Measurements from ENCODE around the gene CDKN2D. TPM values are rescaled to one million over a fixed set of nuclear protein-coding genes. Genes with fewer than 3 reads are reported as not detected.
"Not testable (repeated sequence)": the region's sequence is repeated elsewhere in the genome, so short reads cannot be mapped to it uniquely, and the experiment has no call there.

CDKN2D gene
- total RNA-seq, 1 donor from 2014 or later = 14.9 TPM

DNA sequence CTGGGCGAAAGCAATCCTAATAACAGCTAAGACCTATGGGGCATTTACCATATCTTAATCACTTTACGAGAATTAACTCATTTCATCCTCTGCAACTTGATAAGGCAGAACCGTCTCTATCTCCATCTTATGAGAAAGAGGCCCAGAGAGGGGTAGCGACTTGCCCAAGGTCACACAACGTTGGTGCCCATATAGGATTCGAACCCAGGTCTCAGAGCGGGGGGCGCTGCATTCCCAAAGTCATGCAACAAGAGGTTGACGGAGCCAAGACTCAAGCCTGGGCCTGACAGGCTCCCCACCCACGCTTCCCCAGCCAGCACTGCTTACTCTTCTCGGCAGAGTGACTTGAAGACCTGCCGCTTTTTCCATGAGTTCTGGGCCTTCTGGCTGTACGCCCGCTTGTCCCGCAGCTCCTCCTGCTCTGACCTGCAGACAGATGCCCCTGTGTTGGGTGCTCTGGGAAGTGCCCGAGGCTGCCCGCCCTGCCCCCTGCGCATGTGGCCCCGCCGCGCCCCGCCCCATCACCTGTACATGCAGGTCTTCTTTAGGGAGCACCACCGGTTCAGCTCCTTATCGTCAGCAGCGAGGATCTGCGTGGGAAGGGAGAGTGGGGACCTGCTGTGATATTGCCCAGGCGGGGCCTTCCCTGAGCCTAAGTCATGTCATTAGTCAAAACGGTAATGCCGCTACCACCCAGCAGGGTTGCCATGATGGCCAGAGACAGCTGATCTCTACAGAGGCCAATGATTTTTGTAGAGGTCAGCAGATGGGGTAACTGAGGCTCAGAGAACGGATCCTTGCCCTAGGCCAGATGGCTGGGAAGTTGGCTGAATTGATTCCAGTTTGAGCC is 13.8 kb downstream of the CDKN2D start:
- intact Hi-C loops (cut with DNase I) = no loop called here
- no peak for DNase-seq (ENCODE audit: low spot score)

DNA sequence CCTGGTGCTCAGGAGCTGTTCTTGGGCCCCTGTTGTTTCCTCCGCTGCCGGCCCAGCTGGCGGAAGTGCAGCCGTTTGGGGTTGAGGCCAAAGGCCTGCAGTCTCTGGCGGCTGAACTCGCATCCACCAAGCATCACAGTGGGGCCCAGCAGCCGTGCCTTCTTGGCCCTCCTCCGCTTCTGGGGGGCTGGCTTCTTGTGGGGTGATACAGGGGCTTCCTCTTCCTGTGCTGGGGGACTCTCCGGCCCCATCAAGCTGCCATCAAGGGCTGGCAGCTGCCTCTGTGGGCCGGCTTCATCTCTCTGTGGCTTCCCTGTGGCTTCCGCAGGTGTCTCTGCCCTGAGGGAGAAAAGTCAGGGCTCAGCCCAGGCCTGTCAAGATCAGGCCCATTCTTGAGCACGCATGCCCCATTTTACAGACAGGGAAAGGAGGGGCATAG is 14.8 kb downstream of the CDKN2D start:
- intact Hi-C loops (cut with DNase I) = no loop called here
- no peak for DNase-seq (ENCODE audit: low spot score)

DNA sequence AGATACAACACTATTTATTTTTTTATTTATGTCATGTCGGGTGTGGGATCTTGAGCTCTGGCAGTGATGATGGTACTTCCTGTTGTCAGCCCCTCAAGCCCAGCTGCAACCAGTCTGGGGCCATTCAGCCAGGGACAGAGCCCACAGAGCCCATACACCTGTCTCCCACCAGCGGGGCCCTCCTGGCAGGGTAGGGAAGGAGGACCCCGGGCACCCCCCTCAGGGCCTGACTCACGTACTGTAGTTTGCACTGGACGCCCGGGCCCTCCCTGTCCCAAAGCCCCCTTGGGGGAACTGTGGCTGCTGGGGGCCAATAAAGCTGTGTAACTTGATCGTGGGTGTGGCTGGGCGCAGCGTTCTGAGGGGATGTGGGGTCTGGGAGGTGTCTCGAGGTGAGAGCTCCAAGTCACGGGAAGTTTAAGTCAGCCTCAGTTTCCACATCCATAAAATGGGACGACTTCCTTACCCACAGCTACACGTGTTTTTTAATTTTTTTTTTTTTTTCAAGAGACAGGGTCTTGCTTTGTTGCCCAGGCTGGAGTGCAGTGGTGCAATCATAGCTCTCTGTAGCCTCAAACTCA is 15.6 kb downstream of the CDKN2D start:
- DNase-seq (ENCODE audit: low spot score) = no peak
- intact Hi-C loops (cut with DNase I) = no loop called here

DNA sequence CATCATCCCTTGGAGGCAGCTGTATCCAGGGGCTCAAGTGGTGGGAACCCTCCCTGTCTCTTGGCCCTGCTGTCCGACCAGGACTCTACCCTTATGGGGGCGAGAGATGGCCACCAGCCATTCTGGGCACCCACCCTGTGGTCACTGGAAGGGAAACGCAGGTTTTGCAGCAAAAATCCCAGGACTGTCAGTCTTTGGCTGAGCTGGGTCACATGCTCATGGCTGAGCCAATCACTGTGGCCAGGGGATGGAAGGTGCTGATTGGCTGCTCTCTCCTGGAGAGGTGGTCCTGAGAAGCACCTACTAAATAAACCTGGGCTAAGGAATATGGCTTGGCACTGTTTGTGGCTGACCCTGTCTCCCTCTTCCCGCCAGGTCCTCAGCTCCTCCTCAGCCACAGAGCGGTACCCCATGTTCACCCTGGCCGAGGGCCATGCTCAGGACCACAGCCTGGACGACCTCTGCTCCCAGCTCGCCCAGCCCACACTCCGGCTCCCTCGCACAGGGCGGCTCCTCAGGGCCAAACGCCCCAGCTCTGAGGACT is 16.2 kb downstream of the CDKN2D start:
- intact Hi-C loops (cut with DNase I) = no loop called here

DNA sequence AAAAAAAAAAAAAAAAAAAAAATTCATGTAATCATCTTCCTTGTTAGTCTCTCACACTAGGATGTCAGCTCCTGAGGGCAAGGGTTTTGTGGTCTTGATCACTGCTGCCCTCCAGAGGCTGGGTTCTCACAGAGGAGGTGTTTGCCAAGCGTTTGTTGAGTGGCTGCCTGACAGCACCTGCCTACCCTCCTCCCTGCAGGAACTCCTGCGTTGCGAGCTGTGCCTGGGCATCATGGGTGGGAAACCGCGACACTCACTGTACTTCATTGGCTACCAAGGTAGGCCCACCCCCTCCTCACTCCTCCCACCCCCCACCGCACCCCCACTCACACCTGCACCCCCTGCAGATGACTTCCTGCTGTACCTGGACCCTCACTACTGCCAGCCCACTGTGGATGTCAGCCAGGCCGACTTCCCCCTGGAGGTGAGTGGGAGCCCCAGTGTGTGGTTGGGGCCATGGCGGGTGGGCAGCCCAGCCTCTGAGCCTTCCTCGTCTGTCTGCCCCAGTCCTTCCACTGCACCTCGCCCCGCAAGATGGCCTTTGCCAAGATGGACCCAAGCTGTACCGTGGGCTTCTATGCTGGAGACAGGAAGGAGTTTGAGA is 17.0 kb downstream of the CDKN2D start:
- intact Hi-C loops (cut with DNase I) = no loop called here

More for the DNA sequence above, 16.2 kb downstream of the CDKN2D start:
- DNase-seq (ENCODE audit: low spot score) = no peak

DNA sequence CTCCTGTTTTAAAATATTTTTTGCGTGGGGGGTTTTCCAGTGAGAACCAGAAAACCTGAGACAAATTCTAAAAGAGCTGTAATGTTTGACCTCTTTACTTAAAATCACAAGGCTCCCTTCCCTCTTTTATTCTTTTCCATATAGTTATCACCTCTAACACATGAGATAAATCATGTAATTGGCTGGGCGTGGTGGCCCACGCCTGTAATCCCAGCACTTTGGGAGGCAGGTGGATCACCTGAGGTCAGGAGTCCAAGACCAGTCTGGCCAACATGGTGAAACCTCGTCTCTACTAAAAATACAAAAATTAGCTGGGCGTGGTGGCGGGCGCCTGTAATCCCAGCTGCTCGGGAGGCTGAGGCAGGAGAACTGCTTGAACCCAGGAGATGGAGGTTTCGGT is 17.8 kb downstream of the CDKN2D start:
- DNase-seq (ENCODE audit: low spot score); intact Hi-C loops (cut with DNase I): not testable (repeated sequence)

More for the DNA sequence above, 17.0 kb downstream of the CDKN2D start:
- DNase-seq (ENCODE audit: low spot score) = no peak

DNA sequence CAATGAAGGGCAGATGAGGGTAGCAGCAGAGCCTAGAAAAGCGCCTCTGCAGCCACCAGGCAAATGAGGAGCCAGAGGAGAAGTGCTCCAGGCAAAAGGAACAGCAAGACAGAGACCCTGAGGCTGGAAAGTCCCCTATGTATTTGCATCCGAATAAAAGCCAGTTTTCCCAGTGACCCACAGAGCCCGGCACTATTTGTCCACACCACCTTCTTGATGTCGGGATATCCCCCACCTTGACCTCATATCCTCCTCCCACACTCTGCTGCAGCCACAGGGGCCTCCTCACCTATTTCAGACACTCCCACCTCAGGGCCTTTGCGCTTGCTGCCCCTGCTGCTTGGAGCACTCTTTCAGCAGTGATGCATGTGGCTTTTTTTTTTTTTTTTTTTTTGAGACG is 18.4 kb downstream of the CDKN2D start:
- intact Hi-C loops (cut with DNase I) = no loop called here
- no peak for DNase-seq (ENCODE audit: low spot score)

DNA sequence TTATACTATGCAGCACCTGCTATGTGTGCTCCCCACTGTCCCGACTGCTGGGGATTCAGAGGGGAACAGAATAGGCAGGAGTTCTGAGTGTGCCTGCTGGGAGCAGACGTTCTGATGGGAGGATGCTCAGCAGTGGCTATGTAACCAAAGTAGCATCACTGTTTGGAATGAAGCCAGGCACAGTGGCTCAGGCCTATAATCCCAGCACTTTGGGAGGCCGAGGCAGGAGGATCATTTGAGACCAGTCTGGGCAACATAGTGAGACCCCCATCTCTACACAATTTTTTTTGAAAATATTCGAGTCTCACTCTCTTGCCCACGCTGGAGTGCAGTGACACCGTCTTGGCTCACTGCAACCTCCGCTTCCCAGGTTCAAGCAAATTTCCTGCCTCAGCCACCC is 19.0 kb downstream of the CDKN2D start:
- intact Hi-C loops (cut with DNase I) = no loop called here
- no peak for DNase-seq (ENCODE audit: low spot score)

DNA sequence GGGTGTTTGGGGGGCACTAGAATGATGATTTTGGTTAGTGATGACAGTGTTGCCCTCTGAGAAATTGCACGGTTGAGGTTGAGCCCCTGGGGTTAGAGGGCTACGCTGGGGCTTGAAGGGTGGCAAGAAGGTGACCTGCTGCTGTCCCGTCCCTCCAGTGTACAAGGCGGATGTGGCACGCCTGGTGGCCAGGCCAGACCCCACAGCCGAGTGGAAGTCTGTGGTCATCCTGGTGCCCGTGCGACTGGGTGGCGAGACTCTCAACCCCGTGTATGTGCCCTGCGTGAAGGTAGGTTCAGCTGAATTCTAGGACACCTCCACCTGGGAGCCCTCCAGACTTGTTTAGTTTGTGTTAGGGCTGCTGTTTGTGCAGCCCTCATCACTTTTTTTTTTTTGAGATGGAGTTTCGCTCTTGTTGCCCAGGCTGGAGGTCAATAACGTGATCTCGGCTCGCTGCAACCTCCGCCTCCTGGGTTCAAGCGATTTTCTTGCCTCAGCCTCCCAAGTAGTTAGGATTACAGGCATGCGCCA is 20.0 kb downstream of the CDKN2D start:
- intact Hi-C loops (cut with DNase I) = no loop called here
- no peak for DNase-seq (ENCODE audit: low spot score)

DNA sequence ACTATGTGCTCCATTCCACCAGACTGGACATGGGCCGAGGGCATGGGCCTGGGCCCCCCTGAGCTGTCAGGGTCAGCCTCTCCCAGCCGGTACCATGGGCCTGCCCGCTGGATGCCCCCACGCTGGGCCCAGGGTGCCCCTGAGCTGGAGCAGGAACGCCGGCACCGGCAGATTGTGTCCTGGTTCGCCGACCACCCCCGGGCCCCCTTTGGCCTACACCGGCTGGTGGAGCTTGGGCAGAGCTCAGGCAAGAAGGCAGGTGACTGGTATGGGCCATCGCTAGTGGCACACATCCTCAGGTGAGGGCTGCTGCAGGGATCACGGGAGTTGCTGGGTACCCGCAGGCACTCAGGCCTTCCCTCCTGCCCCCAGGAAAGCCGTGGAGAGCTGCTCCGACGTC is 22.0 kb downstream of the CDKN2D start:
- no peak for DNase-seq (ENCODE audit: low spot score)
- intact Hi-C loops (cut with DNase I) = no loop called here

DNA sequence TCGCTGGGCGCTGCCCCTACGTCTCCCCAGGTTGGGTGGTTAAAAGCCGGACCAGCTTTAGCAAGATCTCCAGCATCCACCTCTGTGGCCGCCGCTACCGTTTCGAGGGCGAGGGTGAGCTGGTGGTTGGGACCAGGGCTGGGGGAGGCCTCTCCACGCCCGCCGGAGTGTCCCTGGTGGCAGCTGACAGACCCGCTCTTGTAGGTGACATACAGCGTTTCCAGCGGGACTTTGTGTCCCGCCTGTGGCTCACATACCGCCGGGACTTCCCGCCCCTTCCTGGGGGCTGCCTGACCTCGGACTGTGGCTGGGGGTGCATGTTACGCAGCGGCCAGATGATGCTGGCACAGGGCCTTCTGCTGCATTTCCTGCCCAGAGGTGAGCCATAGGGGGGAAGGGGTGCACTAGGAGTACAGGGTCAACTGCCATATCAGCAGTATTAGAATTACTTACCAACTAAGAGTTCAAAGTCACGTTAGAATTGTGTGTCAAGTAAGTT is 24.0 kb downstream of the CDKN2D start:
- intact Hi-C loops (cut with DNase I) = loop anchor here (2.0 kb wide), 1 partner anchor 20 kb away; no protein-coding TSS in a partner anchor
- DNase-seq (ENCODE audit: low spot score) = no peak

DNA sequence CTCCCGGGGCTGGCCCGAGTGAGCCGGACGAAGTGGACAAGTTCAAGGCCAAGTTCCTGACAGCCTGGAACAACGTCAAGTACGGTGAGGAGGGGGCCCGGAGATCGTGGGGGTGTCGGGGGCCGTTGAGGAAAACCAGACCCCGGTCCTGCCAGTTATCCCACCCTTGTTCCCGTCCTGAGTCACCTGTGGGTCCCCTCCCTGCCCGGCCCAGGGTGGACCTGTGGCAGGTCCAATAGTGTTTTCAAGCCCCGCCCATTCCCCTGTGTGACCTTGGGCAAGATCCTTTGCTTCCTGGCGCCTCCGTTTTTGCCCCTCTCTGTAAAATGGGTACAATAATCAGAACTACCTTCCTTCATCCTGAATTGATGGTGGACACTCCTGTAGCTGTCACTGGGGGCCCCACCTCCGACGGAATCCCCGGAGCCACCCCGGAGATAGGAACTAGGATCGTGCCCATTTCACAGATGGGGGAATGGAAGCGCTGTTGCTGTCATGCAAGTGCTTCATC is 24.5 kb downstream of the CDKN2D start:
- DNase-seq (ENCODE audit: low spot score) = no peak
- intact Hi-C loops (cut with DNase I) = loop anchor here (2.0 kb wide), 1 partner anchor 21 kb away; no protein-coding TSS in a partner anchor

DNA sequence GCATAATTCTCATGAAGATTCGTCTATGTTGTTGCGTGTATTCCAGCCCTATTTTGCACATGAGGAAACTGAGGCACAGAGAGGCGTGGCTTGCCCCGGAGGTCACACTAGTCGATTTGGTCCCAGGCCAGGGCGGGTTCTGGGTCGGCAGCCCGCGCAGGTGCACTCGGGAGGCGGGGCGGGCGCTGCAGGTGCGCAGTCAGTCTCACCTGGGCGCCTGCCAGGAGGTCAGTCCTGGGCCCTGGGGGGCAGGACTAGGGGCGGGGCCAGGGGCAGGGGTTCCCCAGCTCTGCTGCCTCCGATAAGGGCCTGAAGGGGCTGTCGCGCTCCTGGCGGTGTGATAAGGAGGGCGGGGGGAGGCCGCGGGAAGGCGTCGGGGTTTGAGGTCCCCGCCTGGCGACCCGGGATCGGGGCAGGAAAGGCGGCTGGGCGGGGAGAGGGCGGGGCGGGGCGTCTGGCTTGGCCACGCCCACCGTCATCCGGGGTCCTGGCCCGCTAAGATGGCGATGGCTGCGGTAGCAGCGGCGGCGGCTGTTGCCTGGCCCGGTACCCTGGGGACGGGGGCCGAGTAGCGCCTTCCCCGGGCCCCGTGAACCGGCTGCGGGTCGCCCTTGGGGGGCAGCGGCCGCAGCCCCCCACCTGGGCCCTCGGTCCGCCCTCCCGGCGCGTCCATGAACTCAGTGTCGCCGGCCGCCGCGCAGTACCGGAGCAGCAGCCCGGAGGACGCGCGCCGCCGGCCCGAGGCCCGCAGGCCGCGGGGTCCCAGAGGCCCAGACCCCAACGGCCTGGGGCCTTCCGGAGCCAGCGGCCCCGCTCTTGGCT is 25.1 kb downstream of the CDKN2D start, which contains the start of gene ATG4D:
ATG4D (plus strand) TSS at position 485 of the 822 bp plus-strand sequence; CDS start at position 672, 187 bp downstream.
- peak; percentile 91 for DNase-seq (ENCODE audit: low spot score)
- intact Hi-C loops (cut with DNase I) = loop anchor here (2.0 kb wide), 1 partner anchor 21 kb away; no protein-coding TSS in a partner anchor

DNA sequence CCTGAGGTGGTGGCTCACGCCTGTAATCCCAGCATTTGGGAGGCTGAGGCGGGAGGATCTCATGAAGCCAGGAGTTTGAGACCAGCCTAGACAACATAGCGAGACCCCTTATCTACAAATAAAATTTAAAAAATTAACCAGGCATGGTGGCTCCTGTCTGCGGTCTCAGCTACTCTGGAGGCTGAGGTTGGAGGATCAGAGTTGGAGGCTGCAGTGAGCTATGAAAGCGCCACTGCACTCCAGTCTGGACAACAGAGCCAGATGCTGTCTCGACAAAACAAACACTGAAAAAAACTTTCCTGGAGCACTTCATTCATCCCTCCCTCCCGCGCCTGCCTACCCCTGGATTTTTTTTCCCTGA is 25.7 kb downstream of the CDKN2D start:
- intact Hi-C loops (cut with DNase I) = no loop called here
- no peak for DNase-seq (ENCODE audit: low spot score)

DNA sequence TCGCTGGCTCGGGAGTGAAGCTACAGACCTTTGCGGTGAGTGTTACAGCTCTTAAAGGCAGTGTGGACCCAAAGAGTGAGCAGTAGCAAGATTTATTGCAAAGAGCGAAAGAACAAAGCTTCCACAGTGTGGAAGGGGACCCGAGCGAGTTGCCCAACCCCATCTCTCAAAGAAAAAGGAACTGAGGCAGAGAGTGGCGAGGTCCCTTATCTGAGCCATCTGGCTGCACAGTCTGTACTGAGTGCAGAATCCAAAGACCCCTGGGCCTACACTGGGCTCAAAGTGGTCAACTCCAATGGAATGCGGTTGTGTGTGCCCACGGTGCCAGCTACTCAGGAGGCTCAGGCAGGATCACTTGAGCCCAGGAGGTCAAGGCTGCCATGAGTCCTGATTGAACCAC is 29.8 kb downstream of the CDKN2D start:
- intact Hi-C loops (cut with DNase I); DNase-seq (ENCODE audit: low spot score): not testable (repeated sequence)

DNA sequence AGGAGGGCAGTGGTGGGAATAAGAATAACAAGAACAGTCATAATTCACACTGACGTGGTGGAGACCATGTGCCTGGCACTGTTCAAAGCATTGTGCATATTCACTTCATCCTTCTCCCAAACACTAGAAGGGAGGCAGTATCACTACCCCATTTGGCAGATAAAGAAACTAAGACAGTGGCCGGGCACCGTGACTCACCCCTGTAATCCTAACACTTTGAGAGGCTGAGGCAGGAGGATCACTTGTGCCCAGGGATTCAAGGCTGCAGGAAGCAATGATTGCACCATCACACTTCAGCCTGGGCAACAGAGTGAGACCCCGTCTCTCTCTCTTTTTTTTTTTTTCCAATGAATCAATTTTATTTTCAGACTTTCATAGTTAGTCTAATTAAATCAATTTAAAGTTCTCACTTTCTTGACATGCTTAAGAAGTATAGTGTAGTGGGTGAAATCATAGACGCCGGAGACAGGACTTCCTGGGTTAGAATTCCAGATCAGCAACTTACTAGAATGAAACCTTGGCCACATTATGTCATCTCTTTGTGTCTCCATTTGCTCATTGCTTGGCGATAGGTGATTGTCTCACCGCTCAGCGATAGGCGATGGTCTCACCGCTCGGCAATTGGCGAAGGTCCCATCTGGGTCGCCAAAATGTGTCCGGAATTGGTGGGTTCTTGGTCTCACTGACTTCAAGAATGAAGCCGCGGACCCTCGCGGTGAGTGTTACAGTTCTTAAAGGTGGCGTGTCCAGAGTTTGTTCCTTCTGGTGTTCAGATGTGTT is 30.4 kb downstream of the CDKN2D start:
- intact Hi-C loops (cut with DNase I) = no loop called here
- no peak for DNase-seq (ENCODE audit: low spot score)

DNA sequence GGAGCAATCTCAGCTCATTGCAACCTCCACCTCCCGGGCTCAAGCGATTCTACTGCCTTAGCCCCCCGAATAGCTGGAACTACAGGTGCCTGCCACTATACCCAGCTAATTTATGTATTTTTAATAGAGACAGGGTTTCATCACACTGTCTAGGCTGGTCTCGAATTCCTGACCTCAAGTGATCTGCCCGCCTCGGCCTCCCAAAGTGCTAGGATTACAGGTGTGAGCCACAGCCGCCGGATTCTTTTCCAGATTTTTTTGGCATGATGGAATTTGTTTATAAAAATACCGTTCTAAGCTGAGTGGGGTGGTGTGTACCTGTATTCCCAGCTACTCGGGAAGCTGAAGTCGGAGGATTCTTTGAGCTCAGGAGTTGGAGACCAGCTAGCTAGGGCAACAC is 31.1 kb downstream of the CDKN2D start:
- intact Hi-C loops (cut with DNase I) = no loop called here
- no peak for DNase-seq (ENCODE audit: low spot score)

DNA sequence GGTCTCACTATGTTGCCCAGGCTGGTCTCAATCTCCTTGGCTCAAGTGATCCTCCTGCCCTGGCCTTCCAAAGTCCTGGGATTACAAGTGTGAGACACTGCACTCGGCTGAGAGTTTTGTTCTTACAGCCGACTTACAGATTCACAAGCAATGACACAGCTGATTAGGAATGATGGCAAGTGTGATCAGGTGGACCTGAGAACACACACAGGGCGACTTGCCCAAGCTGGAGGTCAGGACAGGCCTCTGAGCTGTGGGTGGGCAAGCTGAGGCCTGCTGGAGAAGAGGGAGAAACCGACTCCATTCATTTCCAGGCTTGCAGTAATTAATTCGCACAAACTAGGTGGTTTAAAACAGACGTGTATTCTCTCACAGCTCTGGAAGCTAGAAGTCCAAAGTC is 33.2 kb downstream of the CDKN2D start:
- no peak for DNase-seq (ENCODE audit: low spot score)
- intact Hi-C loops (cut with DNase I) = no loop called here

Data from cardiac septum (tissue), 1 donor.